Choroid plexus epithelial cell (primary cell): Measurements from ENCODE around the gene ASB8.

Experiments
- DNase-seq: peaks from one replicate; pipeline ENCODE4 v3.0.0-alpha.2; 2010; ENCODE audit warnings: low read depth
- H3K4me3 ChIP-seq: 2 replicates; pipeline ENCODE4 v1.5.1; 2011; ENCODE audit warnings: low read depth, mild to moderate bottlenecking, control low read depth, low read length, moderate library complexity
- CTCF ChIP-seq: conservative IDR thresholded peaks from 2 replicates; pipeline ENCODE4 v1.5.1; 2011; ENCODE audit warnings: low read depth, mild to moderate bottlenecking, control low read depth, inconsistent platforms, low read length, moderate library complexity

The ASB8 gene

DNA sequence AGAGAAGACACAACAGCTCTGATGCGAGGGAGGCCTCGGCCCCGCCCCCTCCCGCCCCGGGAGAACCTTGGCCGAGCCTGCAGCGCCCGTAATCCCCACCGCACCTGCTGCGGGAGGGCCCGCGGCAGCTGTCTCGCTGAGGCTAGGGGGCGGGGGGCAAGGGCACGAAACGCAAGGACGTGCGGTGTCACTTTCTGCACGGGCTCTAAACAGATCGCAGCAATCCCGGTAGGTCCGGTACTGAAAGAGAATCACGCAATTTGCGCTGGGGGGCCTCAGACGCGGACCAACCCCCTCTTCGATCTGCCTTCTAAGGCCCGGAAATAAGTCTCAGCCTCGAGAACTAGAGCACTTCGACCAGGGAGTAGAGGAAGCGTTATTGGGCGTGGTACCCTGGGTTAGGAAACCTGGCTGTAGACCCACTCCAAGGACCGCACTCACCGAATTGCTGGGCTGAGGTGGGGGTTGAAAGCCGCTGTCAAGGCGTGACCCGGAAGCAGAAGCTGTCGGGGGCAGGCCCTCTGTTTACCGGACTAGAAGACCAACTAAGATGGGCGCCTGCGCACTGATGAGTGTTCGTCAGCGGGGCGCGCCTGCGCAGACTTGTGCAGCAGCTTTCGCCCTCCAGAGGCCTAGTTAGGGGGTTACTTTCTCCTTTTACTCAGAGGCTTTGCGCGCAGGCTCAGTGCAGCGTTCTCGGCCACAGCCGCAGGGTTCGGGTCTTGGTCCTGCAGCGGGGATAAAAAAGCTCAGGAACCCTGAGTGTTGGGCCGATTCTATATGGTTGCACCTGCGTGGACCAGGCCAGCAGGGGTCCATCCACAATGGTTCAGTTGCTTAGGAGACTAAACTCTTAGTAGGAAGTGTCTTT is at the start of gene ASB8:
ASB8 (minus strand) TSS at position 498 of the 871 bp plus-strand sequence. CDS start 4,019 bp downstream, outside the sequence.
- peak; percentile 58 for TF ChIP-seq CTCF
- H3K4me3 ChIP-seq, result peak within 1 kb of the TSS; percentile 94
- peak; percentile 99 for DNase-seq

- DNase-seq, result no peak
- TF ChIP-seq CTCF, result no peak
- H3K4me3 ChIP-seq, result no peak within 1 kb of the TSS
Measured at GRCh38 chr12:48203192-48203591, 45.9 kb upstream of the ASB8 start, which contains the start of gene OR10AD1. Gene OR10AD1 (minus strand): TSS chr12:48203292. CDS start chr12:48203292, 0 bp downstream.

- DNase-seq, result no peak
- no peak for TF ChIP-seq CTCF
- no peak overlapping the region for H3K4me3 ChIP-seq
Measured at GRCh38 chr12:48202766-48203165, 45.5 kb upstream of the ASB8 start.

DNA sequence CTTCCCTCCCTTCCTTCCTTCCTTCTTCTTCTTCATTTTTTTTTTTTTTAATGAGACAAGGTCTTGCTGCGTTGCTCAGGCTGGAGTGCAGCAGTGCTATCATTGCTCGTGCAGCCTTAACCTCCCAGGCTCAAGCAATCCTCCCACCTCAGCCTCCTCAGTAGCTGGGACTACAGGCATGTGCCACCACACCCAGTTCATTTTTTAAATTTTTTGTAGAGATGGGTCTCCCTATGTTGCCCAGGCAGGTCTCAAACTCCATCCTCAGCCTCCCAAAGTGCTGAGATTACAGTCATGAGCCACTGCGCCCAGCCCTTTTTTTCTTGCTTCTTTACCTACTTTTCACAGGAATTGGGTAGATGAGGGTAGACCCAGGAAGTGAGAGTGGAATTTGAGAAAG is 44.2 kb upstream of the ASB8 start:
- DNase-seq, result no peak
- no peak for TF ChIP-seq CTCF
- H3K4me3 ChIP-seq, result no peak overlapping the region

DNA sequence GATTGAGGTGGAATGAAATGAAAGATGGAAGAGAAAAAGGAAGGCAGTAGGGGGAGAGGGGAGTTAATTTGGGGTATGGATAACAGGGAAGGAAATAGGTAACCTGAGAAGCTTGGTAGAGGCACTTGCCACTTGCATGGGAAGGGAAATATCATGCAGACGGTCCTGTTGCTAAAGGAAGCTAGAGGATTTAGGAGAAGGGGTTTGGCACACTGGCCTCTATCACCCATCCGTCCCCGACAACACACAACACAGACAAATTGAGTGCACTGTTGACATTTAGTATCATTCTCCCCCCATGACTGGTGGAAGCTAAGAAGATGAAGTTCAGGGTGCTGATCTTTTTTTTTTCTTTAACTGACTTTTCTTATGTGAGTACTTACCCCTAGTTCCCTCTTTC is 43.8 kb upstream of the ASB8 start:
- TF ChIP-seq CTCF, result no peak
- no peak for DNase-seq
- no peak overlapping the region for H3K4me3 ChIP-seq

DNA sequence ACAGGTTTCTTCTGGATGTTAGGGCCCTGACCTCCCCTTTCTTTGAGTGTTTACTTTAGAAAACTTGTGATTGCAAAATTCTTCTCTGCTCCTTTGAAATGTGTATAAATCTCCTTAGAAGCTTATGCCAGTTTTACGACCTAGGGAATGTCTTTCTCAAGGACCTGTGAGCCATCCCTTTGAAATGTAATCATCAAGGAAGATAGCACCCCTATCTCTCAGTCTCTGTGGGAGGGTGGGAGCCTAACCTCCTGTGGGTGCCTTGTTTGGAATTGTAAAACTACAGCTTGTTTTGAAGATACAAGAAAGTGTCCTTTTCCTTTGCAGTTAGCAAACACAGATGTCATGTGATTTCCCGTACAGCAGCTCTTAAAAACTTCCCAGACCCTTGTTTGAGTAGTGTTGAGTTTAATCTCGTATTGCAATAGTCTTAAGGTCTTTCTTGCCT is 42.5 kb upstream of the ASB8 start:
- peak; percentile 82 for DNase-seq
- TF ChIP-seq CTCF, result no peak
- peak overlapping the region; percentile 30 for H3K4me3 ChIP-seq

- H3K4me3 ChIP-seq, result peak overlapping the region; percentile 87
- TF ChIP-seq CTCF, result no peak
- DNase-seq, result no peak
Measured at GRCh38 chr12:48198985-48199384, 41.7 kb upstream of the ASB8 start.
